Body of pancreas (tissue), 4 donors: ENCODE results near the gene CCDC13. TPM values are rescaled to one million over a fixed set of nuclear protein-coding genes. Genes with fewer than 3 reads are reported as not detected.

Source experiments
- ATAC-seq: fragments of 150-250 bp; one replicate; pipeline ENCODE4 v1.9.1; 2016
- DNase-seq, 4 donors: peaks; one replicate each; pipeline ENCODE4 v3.0.0-alpha.2; 2019
- H3K27ac ChIP-seq, 4 donors: fragments of 200-600 bp; sonication (generic); 1 replicate in 3 of 4; 2 replicates in 1 of 4; pipeline versions ENCODE4 v1.5.1 to v1.6.1; 2016 to 2019; ENCODE audit warnings: mild to moderate bottlenecking in 1 of 4, mixed read lengths in 1 of 4, moderate library complexity in 1 of 4
- H3K27me3 ChIP-seq, 2 donors: fragments of 200-600 bp; sonication (generic); one replicate each; pipeline ENCODE4 v1.6.0; 2016; ENCODE audit warnings: mild to moderate bottlenecking in 1 of 2
- H3K36me3 ChIP-seq, 2 donors: fragments of 200-600 bp; sonication (generic); replicated peaks in 1 of 2; 2 replicates each; pipeline ENCODE4 v1.5.1; 2016; ENCODE audit warnings: low read depth in 2 of 2; ENCODE audit not compliant: insufficient read depth in 1 of 2
- H3K4me1 ChIP-seq: fragments of 200-600 bp; sonication (generic); one replicate; pipeline ENCODE4 v1.6.0; 2016
- H3K4me3 ChIP-seq, 2 donors: fragments of 200-600 bp; sonication (generic); 1 replicate in 1 of 2; 2 replicates in 1 of 2; pipeline ENCODE4 v1.5.1; 2016 to 2019
- H3K9me3 ChIP-seq, 3 donors: fragments of 200-600 bp; sonication (generic); 1 replicate in 2 of 3; 2 replicates in 1 of 3; pipeline ENCODE4 v1.5.1; 2016
- CTCF ChIP-seq, 7 experiments: fragments of 450-650 bp in 4 of 7; fragments of 200-600 bp in 3 of 7; sonication (generic) in 3 of 7; IDR thresholded peaks; one replicate each; pipeline ENCODE4 v1.5.1; 2016 to 2019; ENCODE audit warnings: antibody characterized with exemption in 7 of 7
- POLR2A ChIP-seq, 3 donors: fragments of 450-650 bp; IDR thresholded peaks; one replicate each; pipeline ENCODE4 v1.6.1; 2016; ENCODE audit warnings: antibody characterized with exemption in 3 of 3, mild to moderate bottlenecking in 2 of 3
- WGBS, 2 donors: methylation state at CpG; one replicate each; pipeline ENCODE4 v1.1.5; 2017; 5-methylcytosine and 5-hydroxymethylcytosine counted together
- intact Hi-C: fragments of 100-400 bp; cut with DNase I; formaldehyde crosslinking; loops from one replicate; pipeline ENCODE4 v1.15.1; 2023
- total RNA-seq, 2 donors: library from RNA; depleted of rRNA; stranded (reverse); fragments of >200 nt; gene quantifications; one replicate each; pipeline ENCODE4 v1.1.0, GENCODE V29; 2016

Gene CCDC13
- total RNA-seq, 2 donors from 2014 or later: 3.9 to 6.3 TPM

- TF ChIP-seq POLR2A (IDR thresholded peaks at IDR 0.05) (no peak), CTCF (IDR thresholded peaks at IDR 0.05) (no peak)
- Histone ChIP-seq H3K36me3 (no peaks in the 10 kb centered on the region), H3K4me3 (no peak overlapping the region), H3K4me1 (peaks cover 12% of the 10 kb centered on the region), H3K27me3 (no peaks in the 10 kb centered on the region), H3K9me3 (no peaks in the 10 kb centered on the region), H3K27ac (no peak overlapping the region)
- DNase-seq (no peak), ATAC-seq (no peak)
- intact Hi-C loops: loop anchor here (5.0 kb wide), 1 partner anchor 74 kb away; no protein-coding TSS in a partner anchor
- WGBS, 2 donors: 88 to 92% methylated on average over 6 of the region's 6 CpGs
Measured at GRCh38 chr3:42736531-42736930, 36.5 kb downstream of the CCDC13 start.

- intact Hi-C loops: loop anchor here (5.0 kb wide), 1 partner anchor 74 kb away; no protein-coding TSS in a partner anchor
Measured at GRCh38 chr3:42736081-42736480, 37.0 kb downstream of the CCDC13 start.

GRCh38 chr3:42735615-42736014, 37.4 kb downstream of the CCDC13 start:
- H3K36me3 ChIP-seq: no peaks in the 10 kb centered on the region
- ATAC-seq (no peak), DNase-seq (no peak)
- intact Hi-C loops: loop anchor here (5.0 kb wide), 1 partner anchor 73 kb away; no protein-coding TSS in a partner anchor
- TF ChIP-seq CTCF (IDR thresholded peaks at IDR 0.05): no peak
- TF ChIP-seq POLR2A (IDR thresholded peaks at IDR 0.05): no peak
- no peaks in the 10 kb centered on the region for H3K9me3 ChIP-seq
- H3K4me3 ChIP-seq: no peak overlapping the region
- no peak overlapping the region for H3K27ac ChIP-seq
- WGBS, 2 donors: 95 to 97% methylated on average over 11 to 12 of the region's 12 CpGs
- H3K4me1 ChIP-seq: peaks cover 12% of the 10 kb centered on the region
- no peaks in the 10 kb centered on the region for H3K27me3 ChIP-seq

More at GRCh38 chr3:42736081-42736480, 37.0 kb downstream of the CCDC13 start:
- no peak for TF ChIP-seq CTCF (IDR thresholded peaks at IDR 0.05)
- Histone ChIP-seq H3K4me1 (peaks cover 12% of the 10 kb centered on the region), H3K4me3 (no peak overlapping the region), H3K27me3 (no peaks in the 10 kb centered on the region), H3K36me3 (no peaks in the 10 kb centered on the region), H3K27ac (no peak overlapping the region), H3K9me3 (no peaks in the 10 kb centered on the region)
- ATAC-seq (no peak), DNase-seq (no peak)
- 38 to 50% methylated on average over 1 of the region's 1 CpG for WGBS, 2 donors

- Histone ChIP-seq H3K9me3 (no peaks in the 10 kb centered on the region), H3K27ac (no peak overlapping the region), H3K36me3 (no peaks in the 10 kb centered on the region), H3K4me1 (peaks cover 12% of the 10 kb centered on the region), H3K27me3 (no peaks in the 10 kb centered on the region), H3K4me3 (no peak overlapping the region)
- intact Hi-C loops: loop anchor here (5.0 kb wide), 1 partner anchor 73 kb away; no protein-coding TSS in a partner anchor
- 77 to 78% methylated on average over 8 of the region's 8 CpGs for WGBS, 2 donors
- TF ChIP-seq CTCF (IDR thresholded peaks at IDR 0.05) (no peak), POLR2A (IDR thresholded peaks at IDR 0.05) (no peak)
- ATAC-seq (no peak), DNase-seq (no peak)
Measured at GRCh38 chr3:42735019-42735418, 38.0 kb downstream of the CCDC13 start.

- Histone ChIP-seq H3K36me3 (no peaks in the 10 kb centered on the region), H3K27ac (no peak overlapping the region), H3K4me1 (peaks cover 12% of the 10 kb centered on the region), H3K27me3 (no peaks in the 10 kb centered on the region), H3K9me3 (no peaks in the 10 kb centered on the region), H3K4me3 (no peak overlapping the region)
- no peak for TF ChIP-seq POLR2A (IDR thresholded peaks at IDR 0.05)
- no peak for TF ChIP-seq CTCF (IDR thresholded peaks at IDR 0.05)
- DNase-seq: no peak
- intact Hi-C loops: no loop called here
- no peak for ATAC-seq
- 61 to 75% methylated on average over 6 of the region's 6 CpGs for WGBS, 2 donors
Measured at GRCh38 chr3:42734263-42734860, 38.7 kb downstream of the CCDC13 start.
